IPS-20b (cell line): Measurements from ENCODE around the gene CCDC7.
"Not testable (repeated sequence)": the region's sequence is repeated elsewhere in the genome, so short reads cannot be mapped to it uniquely, and the experiment has no call there.

Experiments
- H3K27ac ChIP-seq: one replicate; pipeline ENCODE4 v1.5.1; 2013; ENCODE audit warnings: low read length
- H3K27me3 ChIP-seq: 2 replicates; pipeline ENCODE4 v1.6.1; 2013; ENCODE audit warnings: mild to moderate bottlenecking, low read length, inconsistent platforms; ENCODE audit not compliant: insufficient read depth
- H3K36me3 ChIP-seq: 2 replicates; pipeline ENCODE4 v1.6.1; 2013; ENCODE audit warnings: low read depth, mild to moderate bottlenecking, inconsistent platforms, low read length, moderate library complexity; ENCODE audit not compliant: insufficient read depth
- H3K4me1 ChIP-seq: 2 replicates; pipeline ENCODE4 v1.6.1; 2013; ENCODE audit warnings: mild to moderate bottlenecking, control low read depth, inconsistent platforms, low read length, moderate library complexity; ENCODE audit not compliant: insufficient read depth
- H3K4me3 ChIP-seq: 2 replicates; pipeline ENCODE4 v1.5.1; 2013; ENCODE audit warnings: mild to moderate bottlenecking, low read length, inconsistent platforms
- H3K9ac ChIP-seq: 2 replicates; pipeline ENCODE4 v1.6.1; 2013; ENCODE audit warnings: low read depth, mild to moderate bottlenecking, inconsistent platforms, low read length, moderate library complexity
- H3K9me3 ChIP-seq: 2 replicates; pipeline ENCODE4 v1.6.1; 2013; ENCODE audit warnings: mild to moderate bottlenecking, low read depth, low read length, inconsistent platforms; ENCODE audit not compliant: insufficient read depth

Gene CCDC7

DNA sequence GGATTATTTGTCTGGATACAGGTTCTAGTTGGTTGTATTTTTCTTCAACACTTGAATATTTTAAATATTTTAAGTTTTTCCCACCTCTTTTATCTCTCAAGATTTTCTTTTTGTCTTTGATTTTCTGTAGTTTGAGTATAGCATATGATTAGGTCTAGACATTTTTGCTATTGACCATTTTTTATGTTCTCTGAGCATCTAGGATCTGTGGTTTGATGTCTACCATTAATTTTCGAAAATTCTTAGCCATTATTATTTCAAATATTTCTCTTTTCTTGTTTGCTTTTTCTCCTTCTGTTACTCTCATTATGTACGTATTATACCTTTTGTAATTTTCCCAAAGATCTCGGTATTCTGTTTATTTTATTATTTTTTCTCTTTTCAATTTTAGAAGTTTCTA lies 293.0 kb downstream of the CCDC7 start:
- H3K27me3 ChIP-seq, result no peaks in the 10 kb centered on the region
- no peak overlapping the region for H3K9ac ChIP-seq
- H3K4me3 ChIP-seq, result no peak overlapping the region
- no peaks in the 10 kb centered on the region for H3K4me1 ChIP-seq
- no peak overlapping the region for H3K27ac ChIP-seq
- H3K36me3 ChIP-seq, result no peaks in the 10 kb centered on the region
- no peaks in the 10 kb centered on the region for H3K9me3 ChIP-seq

DNA sequence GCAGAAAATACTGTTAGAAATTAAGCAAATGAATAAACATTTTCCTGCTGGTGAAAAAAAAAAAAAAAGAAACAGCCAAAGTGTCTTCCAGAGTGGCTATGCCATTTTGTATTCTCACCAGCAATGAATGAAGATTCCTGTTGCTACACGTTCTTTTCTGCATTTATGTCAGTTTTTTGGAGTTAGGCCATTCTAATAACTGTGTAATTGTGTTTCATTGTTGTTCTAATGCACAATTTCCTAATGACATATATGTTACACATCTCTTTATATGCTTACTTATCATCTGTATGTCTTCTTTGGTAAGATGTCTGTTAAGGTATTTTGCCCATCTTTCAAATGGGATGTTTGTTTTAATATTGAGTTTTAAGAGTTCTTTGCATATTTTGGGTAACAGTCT lies 298.4 kb downstream of the CCDC7 start:
- H3K27me3 ChIP-seq, result no peaks in the 10 kb centered on the region

DNA sequence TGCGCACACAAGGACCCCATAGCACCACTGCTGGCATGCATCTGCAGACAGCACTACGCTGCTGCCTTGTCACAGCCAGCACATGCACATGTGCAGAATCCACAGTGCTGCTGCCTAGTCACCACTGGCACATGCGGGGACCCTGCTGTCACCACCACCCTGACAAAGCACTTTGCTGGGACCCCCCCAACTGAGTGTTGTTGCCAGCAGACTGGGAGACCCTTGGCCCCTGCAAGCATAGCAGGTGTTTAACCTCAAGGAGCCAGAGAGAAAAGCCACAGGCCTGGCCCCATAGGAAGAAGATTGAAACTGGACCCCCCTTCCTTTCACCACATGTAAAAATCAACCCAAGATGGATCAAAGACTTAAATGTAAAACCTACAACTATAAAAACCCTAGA lies 300.9 kb downstream of the CCDC7 start:
- Histone ChIP-seq H3K4me3 (no peak overlapping the region), H3K9me3 (peaks cover 8% of the 10 kb centered on the region), H3K27ac (no peak overlapping the region), H3K9ac (no peak overlapping the region), H3K4me1 (no peaks in the 10 kb centered on the region), H3K36me3 (no peaks in the 10 kb centered on the region), H3K27me3 (no peaks in the 10 kb centered on the region)

More for the DNA sequence above, 298.4 kb downstream of the CCDC7 start:
- H3K27ac ChIP-seq, result no peak overlapping the region
- no peaks in the 10 kb centered on the region for H3K4me1 ChIP-seq
- no peak overlapping the region for H3K9ac ChIP-seq
- H3K4me3 ChIP-seq, result no peak overlapping the region
- peaks cover 8% of the 10 kb centered on the region for H3K9me3 ChIP-seq
- no peaks in the 10 kb centered on the region for H3K36me3 ChIP-seq

DNA sequence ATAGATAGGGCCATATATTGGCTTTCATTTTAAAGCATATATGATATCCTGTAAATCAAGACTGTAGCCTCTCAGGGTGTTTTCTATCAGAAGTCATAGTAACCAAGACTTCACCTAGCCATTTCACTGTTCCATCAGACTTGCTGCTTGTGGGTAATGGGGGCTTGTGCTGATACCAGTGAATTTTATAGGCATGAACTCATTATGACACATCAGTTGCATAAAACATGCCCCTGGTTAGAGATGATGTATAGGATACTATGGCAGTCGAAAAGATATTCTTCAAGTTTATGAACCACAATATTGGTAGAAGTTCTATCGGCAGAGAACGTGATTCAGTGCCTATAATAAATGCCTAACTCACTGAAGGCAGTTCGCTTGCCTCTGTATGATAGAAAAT lies 305.6 kb downstream of the CCDC7 start:
- no peaks in the 10 kb centered on the region for H3K36me3 ChIP-seq
- H3K9me3 ChIP-seq, result peaks cover 16% of the 10 kb centered on the region
- H3K4me3 ChIP-seq, result no peak overlapping the region
- no peaks in the 10 kb centered on the region for H3K4me1 ChIP-seq
- H3K27me3 ChIP-seq, result no peaks in the 10 kb centered on the region
- no peak overlapping the region for H3K9ac ChIP-seq
- no peak overlapping the region for H3K27ac ChIP-seq

DNA sequence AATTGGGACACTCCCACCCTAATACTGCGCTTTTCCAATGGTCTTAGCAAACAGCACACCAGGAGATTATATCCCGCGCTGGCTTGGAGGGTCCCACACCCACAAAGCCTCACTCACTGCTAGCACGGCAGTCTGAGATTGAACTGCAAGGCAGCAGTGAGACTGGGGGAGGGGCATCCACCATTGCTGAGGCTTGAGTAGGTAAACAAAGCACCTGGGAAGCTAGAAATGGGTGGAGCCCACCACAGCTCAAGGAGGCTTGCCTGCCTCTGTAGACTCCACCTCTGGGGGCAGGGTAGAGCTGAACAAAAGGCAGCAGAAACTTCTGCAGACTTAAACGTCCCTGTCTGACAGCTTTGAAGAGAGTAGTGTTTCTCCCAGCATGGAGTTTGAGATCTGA lies 309.0 kb downstream of the CCDC7 start:
- H3K27ac ChIP-seq, H3K36me3 ChIP-seq, H3K4me3 ChIP-seq, H3K9me3 ChIP-seq, H3K4me1 ChIP-seq, H3K9ac ChIP-seq, H3K27me3 ChIP-seq: not testable (repeated sequence)

DNA sequence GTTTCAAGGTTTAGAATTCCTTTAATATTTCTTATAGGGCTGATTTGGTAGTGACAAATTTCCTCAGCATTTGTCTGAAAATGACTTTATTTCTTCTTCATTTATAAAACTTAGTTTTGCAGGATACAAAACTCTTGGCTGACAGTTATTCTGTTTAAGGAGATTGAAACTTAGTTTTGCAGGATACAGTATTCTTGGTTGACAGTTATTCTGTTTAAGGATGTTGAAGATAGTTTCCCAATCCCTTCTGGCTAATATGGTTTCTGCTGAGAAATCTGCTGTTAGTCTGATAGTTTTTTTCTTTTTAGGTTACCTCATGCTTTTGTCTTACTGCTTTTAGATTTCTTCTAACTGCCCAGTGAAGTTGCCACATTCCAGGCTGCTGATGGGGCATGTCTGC lies 325.3 kb downstream of the CCDC7 start:
- no peak overlapping the region for H3K9ac ChIP-seq
- no peaks in the 10 kb centered on the region for H3K27me3 ChIP-seq
- no peak overlapping the region for H3K27ac ChIP-seq
- H3K4me1 ChIP-seq, result no peaks in the 10 kb centered on the region
- no peak overlapping the region for H3K4me3 ChIP-seq
- no peaks in the 10 kb centered on the region for H3K36me3 ChIP-seq
- H3K9me3 ChIP-seq, result peaks cover 18% of the 10 kb centered on the region; the same call in 1 of the 2 replicates

DNA sequence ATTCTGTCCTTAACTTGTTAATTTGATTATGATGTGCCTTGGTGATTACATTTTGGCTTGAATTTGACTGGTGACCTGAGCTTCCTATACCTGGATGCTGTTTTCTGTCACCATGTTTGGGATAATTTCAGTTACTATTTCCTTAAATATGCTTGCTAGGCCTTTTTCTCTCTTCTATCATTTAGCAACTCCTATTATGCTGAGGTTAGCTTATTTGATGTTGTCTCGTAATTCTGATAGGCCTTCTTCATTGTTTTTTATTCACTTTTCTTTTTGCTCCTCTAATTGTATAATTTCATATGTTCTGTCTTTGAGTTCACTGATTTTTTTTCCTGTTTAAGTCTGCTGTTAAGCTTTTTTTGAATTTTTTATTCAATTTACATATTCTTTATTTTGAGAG lies 327.2 kb downstream of the CCDC7 start:
- Histone ChIP-seq H3K27ac (no peak overlapping the region), H3K9me3 (peaks cover 18% of the 10 kb centered on the region; the same call in 1 of the 2 replicates), H3K9ac (no peak overlapping the region), H3K4me1 (no peaks in the 10 kb centered on the region), H3K4me3 (no peak overlapping the region), H3K27me3 (no peaks in the 10 kb centered on the region), H3K36me3 (no peaks in the 10 kb centered on the region)

DNA sequence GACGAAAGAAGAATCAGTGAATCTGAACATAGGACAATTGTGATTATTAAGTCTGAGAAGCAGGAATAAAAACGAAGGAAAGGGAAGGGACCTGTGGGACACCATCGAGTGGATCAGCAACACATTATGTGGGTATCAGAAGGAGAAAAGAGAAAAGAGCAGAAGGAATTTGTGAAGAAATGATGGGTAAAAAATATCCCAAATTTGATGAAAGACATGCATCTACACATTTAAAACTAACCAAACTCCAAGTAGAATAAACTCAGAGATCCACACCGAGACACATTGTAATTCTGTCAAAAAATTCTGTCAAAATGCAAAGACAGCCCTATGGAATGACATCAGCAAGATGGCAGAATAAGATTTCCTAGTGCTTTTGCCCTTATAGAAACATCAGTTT lies 341.0 kb downstream of the CCDC7 start:
- no peaks in the 10 kb centered on the region for H3K36me3 ChIP-seq
- no peak overlapping the region for H3K27ac ChIP-seq
- H3K27me3 ChIP-seq, result no peaks in the 10 kb centered on the region
- H3K4me3 ChIP-seq, result no peak overlapping the region
- no peaks in the 10 kb centered on the region for H3K9me3 ChIP-seq
- no peaks in the 10 kb centered on the region for H3K4me1 ChIP-seq
- H3K9ac ChIP-seq, result no peak overlapping the region

DNA sequence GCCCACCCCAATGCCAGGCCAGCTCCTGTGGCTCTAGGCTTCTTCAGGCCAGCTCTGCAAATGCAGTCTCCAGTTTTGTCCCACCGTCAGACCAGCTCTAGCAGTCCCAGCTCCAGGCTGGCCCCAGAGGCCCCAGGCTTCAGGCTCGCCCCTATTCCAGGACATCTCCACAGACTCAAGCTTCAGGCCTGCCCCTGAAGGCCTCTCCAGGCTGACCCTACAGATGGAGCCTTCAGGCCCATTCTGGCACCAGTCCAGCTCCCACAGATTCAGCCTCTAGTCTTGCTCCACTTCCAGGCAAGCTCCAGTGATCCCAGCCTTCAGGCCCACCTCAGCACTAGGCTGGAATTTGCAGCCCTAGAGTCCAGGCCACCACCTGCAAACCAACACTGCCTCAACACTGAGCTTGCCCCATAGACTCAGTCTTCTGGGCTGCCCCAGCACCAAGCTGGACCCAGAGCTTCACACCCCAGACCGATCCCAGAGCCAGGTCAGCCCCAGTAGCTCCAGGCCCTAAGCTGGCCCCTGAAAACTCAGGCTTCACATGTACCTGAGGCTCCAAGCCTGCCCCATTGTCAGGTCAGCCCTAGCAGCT lies 341.8 kb downstream of the CCDC7 start:
- H3K4me1 ChIP-seq, result no peaks in the 10 kb centered on the region
- H3K27ac ChIP-seq, result no peak overlapping the region
- H3K9ac ChIP-seq, result no peak overlapping the region
- H3K4me3 ChIP-seq, result no peak overlapping the region
- no peaks in the 10 kb centered on the region for H3K9me3 ChIP-seq
- H3K36me3 ChIP-seq, result no peaks in the 10 kb centered on the region
- no peaks in the 10 kb centered on the region for H3K27me3 ChIP-seq

DNA sequence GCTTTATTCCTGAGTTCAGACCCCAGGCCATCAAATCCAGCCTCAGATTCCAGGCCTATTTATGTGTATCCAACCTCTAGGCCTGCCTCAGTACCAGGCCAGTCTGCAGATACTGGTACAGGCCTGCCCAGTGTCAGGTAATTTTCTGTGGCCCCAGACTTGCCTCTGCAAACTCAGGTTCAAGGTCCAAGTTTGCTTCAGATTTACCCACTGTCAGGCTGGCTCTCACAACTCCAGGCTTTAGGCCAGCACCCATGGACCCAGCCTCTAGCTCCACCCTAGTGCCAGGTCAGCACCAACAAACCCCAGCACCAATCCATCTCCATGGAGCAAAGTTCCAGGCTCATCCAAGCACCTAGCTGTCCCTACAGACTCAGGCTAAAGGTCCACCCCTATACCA lies 342.4 kb downstream of the CCDC7 start:
- no peaks in the 10 kb centered on the region for H3K27me3 ChIP-seq
- no peaks in the 10 kb centered on the region for H3K9me3 ChIP-seq
- no peaks in the 10 kb centered on the region for H3K36me3 ChIP-seq
- no peak overlapping the region for H3K9ac ChIP-seq
- no peak overlapping the region for H3K27ac ChIP-seq
- no peaks in the 10 kb centered on the region for H3K4me1 ChIP-seq
- no peak overlapping the region for H3K4me3 ChIP-seq

DNA sequence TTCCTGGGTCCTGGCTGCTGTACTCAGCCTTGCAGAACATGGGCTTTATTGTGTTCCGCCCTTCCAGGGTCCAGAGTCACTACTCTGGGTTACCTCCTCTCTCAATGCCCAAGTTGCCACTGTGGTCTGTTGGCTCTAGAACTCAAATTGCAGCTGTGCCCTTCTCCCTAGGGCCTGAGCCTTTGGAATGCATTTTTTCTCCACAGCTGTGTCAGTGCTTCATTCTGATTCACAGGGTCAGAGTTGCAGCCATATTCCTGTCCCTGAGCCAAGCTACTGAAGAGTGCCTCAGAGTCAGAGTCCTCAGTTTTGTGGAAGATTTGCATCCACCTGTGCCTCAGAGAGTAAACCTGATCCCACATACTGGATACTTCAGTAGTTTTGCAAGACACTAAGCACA lies 344.5 kb downstream of the CCDC7 start:
- H3K9me3 ChIP-seq, result no peaks in the 10 kb centered on the region
- H3K27ac ChIP-seq, result no peak overlapping the region
- H3K36me3 ChIP-seq, result no peaks in the 10 kb centered on the region
- H3K27me3 ChIP-seq, result no peaks in the 10 kb centered on the region
- no peak overlapping the region for H3K4me3 ChIP-seq
- H3K4me1 ChIP-seq, result no peaks in the 10 kb centered on the region
- H3K9ac ChIP-seq, result no peak overlapping the region

DNA sequence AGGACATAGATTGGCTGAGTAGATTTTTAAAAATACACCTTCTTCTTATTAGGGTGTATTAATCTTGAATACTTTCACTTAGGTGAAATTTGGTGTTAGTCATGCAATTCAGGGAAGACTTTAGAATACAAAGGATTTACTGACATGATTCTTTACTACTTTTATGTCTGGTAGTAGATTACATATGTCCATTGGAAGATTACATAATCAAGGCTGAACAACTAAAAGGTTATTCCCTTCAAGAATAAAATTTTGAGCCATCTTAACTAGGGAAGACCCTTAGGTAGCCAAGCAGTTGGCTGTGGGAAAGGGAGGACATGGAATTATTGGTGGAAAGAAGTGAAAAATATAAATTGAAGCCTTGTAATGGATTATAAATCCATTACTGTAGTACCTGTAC lies 347.1 kb downstream of the CCDC7 start:
- H3K9me3 ChIP-seq, result no peaks in the 10 kb centered on the region
- no peaks in the 10 kb centered on the region for H3K27me3 ChIP-seq
- H3K9ac ChIP-seq, result no peak overlapping the region
- no peak overlapping the region for H3K27ac ChIP-seq
- H3K4me3 ChIP-seq, result no peak overlapping the region
- no peaks in the 10 kb centered on the region for H3K36me3 ChIP-seq
- H3K4me1 ChIP-seq, result no peaks in the 10 kb centered on the region
